Stimulated activated CD4-positive, alpha-beta T cell treated with anti-CD3 and anti-CD28 coated beads, TNF-alpha, amount 100 ng/mL, for 4 hours (primary cell): Measurements from ENCODE around the gene PRICKLE4.

Source experiments
- DNase-seq, 3 experiments: peaks; one replicate each; pipeline ENCODE4 v3.0.0-alpha.2; 2020; ENCODE audit warnings: low read depth in 3 of 3

Gene PRICKLE4

GRCh38 chr6:41771058-41771983 is 9.3 kb upstream of the PRICKLE4 start:
- DNase-seq: no peak

DNA sequence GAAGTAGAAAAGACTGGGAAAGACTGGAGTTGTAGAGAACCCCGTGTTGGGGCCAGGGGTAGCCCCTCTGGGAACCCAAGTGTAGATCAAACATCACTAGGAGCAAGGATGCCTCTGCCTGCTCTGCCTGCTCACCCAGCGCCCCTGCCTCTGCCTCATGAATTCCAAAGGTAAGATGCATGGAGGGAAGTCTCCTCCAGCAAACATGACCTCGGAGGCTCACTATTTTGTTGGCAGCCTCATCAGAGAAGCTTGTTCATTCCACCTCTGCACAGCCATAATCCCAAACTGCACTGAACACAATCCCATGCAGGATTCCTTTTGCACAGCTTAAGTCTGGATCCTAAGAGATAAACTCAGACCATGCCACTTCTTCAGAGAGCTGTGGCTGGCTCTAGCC is 5.7 kb upstream of the PRICKLE4 start:
- no peak for DNase-seq

DNA sequence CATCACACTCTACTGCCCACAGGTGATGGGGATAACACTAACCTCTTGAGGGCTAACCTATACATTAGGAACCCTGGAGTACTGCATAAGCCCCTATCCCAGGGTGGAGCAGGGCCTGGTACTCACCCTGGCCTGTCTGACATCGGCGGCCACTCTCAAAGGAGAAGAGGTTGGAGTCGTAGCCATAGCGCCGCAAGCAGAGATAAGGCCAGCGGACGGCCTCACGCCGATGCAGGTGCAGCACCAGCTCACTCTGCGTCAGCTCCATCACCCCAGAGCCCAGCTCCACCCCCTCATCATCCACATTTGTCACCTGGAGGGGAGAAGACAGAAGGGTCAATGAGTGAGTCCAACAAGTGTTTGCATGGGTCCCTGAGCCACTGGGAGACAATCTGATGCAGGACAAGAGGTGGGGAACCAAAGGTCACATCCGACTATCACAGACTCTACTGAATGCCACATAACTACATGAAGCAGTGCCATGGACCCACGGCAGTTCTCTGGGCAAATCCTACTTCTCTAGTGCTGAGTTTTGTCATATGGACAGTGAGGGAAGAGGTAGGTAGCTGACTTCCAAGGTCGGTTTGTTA is 5.2 kb upstream of the PRICKLE4 start:
- no peak for DNase-seq

DNA sequence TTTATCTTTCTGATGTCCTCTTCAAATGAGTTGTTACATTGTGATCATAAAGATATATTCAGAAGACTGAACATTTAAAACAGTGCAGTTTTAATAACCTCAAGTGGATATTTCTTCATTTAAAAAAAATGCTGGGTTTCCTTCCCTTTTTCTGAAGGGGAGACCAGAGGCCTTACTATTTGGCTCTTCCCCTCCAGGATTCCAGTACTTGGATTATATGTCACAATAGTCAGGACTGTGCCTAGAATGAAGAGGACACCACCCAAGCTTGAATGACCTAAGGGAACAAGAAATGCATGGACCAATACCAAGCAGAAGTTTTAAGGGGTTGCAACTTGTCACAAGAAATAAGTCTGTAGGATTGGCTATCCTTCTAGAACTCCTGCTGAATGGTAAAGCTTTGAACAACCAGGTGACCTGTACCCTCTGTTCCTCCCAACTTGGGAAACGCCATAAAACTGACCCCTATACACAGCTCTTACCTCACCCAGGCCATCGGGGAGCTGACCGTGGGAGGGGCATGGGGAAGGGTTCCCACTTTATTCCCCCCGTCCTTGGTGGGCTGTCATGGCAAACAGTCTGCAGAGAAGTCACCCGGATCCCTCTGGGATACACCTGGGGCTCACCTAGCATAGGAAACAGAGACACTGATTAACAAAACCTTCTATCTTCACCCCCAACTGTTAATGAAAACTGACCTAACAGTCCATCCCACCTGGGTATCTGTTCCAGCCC is 2.9 kb upstream of the PRICKLE4 start:
- DNase-seq: no peak

GRCh38 chr6:41778895-41779294 is 1.7 kb upstream of the PRICKLE4 start:
- no peak for DNase-seq

GRCh38 chr6:41779336-41779735 is 1.2 kb upstream of the PRICKLE4 start:
- DNase-seq: no peak

- DNase-seq: peak; percentile 99 to 100 (median 99)
These were observed 613 bp upstream of the PRICKLE4 start, which contains the start of gene FRS3 for GRCh38 chr6:41779788-41780550. Gene FRS3, minus strand, starts transcription at chr6:41779900. Its CDS starts 2,913 bp downstream, at chr6:41776987.

DNA sequence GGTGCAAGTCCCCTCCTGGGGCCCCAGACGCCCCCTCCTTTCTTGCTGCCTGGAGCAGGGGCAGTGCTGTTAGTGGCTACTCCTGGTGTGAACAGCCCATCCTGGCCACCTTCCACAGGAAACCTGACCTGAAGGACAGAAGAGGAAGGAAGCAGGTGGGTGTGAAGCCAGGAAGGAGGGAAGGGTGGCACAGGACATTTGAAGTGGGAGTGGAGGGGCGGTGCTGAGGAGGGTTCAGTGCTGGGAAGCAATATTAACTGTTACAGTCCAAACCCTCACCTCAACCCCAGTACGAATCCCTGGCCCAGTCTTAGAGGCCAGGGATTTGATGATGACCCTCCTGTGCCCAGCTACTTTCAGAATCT is 766 bp downstream of the PRICKLE4 start:
- no peak for DNase-seq

- DNase-seq: no peak
These were observed 2.7 kb downstream of the PRICKLE4 start for GRCh38 chr6:41783106-41783780.

GRCh38 chr6:41784581-41785171 is 4.1 kb downstream of the PRICKLE4 start:
- no peak for DNase-seq

- no peak for DNase-seq
These were observed 4.7 kb downstream of the PRICKLE4 start for GRCh38 chr6:41785254-41785653.

DNA sequence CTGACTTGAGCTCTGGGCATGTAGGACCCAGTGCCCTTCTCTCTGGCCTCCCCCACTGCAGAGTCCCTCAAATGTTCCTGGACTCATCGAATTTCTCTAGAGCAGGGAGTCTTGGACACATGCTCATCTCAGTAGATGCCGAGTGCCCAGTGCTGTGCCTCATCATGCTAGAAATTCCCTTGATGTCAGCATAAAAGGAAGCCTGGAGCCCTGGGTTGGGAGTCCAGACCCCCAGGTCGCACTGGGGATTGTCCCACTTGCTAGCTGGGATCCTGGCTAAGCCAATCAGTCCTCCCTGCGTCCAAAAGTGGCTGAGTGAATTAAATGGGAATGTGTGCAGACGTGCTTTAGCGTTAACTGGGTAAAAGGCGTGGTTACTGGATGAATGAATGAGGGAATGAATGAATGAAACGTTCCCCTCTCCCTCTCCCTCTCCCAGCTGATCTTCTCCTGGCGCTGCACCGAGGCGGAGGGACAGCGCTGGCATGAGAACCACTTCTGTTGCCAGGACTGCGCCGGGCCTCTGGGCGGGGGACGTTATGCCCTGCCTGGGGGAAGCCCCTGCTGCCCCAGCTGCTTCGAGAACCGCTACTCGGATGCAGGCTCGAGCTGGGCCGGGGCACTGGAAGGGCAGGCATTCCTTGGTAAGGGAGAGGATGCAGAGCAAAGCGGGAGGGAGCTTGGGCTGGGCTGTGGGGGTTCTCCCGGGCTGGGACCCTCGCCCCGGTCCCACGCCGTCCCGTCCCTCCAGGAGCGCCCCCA is 5.3 kb downstream of the PRICKLE4 start:
- no peak for DNase-seq

- DNase-seq: peak; percentile 73 to 90 (median 79)
These were observed 6.1 kb downstream of the PRICKLE4 start for GRCh38 chr6:41786451-41787218.

GRCh38 chr6:41787219-41787917 is 6.8 kb downstream of the PRICKLE4 start, which contains the start of gene TOMM6:
Gene TOMM6, plus strand, starts transcription at chr6:41787694. Its CDS starts 4 bp downstream, at chr6:41787698.
- peak; percentile 87 to 92 (median 89) for DNase-seq

- DNase-seq: no peak
These were observed 8.8 kb downstream of the PRICKLE4 start for GRCh38 chr6:41789390-41789724.

DNA sequence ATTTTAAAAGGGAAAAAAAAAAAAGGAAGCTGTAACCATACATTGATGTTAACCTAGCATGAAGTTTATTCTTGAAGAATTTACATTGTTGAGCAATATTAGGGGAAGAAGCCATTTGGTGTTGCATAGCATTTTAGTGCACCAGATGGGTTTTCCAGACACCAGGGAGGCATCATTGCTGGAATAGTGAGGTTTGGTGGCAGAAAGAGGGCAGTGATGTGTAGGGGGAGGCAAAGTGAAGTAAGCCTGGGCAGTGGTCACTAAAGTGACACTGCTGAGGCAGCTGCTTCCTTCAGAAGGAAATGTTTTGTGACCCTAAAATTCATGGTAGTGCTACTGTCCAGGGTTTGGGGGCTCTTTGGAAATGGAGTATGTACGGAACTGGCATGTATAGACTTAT is 9.5 kb downstream of the PRICKLE4 start:
- DNase-seq: no peak

DNA sequence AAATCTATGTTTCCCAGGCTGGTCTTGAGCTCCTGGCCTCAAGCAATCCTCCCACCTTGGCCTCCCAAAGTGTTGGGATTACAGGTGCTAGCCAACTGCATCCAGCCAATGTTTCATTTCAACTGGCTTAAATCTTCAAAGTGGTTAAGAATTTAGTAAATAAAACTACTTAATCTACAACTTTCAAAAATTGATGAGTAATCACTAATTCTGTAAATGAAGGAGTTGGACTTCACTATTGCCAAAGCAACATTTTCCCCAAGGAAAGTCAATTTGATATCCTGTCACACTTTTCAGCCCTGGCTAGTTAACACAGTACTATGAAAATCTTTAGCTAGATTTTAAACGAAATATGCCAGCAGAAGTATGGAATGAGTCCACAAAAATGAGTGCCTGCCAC is 10.7 kb downstream of the PRICKLE4 start:
- DNase-seq: no peak

DNA sequence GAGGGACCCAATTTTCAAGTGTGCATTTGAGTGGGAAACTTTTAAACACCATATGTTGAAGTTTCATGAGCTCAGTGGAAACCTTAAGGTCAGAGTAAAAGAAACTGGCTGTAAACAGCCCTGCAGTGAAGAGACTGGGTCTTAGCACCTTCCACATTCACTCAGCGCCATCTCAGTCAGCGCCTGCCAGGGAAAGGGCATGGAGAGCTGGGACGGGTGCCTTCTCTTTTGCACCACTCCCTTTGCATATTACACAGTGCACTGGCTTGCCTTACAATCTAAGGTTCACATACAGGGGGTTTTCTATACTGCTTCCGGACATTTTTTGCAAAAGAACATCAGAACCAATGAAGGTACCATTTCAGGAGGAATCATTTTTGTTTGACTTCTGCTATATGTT is 11.4 kb downstream of the PRICKLE4 start:
- no peak for DNase-seq

- no peak for DNase-seq
These were observed 15.9 kb downstream of the PRICKLE4 start for GRCh38 chr6:41796474-41796873.
